Liver (tissue), 9 donors: ENCODE data around the gene FAM89A. TPM values are rescaled to one million over a fixed set of nuclear protein-coding genes. Genes with fewer than 3 reads are reported as not detected.
"Not testable (repeated sequence)": the region's sequence is repeated elsewhere in the genome, so short reads cannot be mapped to it uniquely, and the experiment has no call there.

Experiments used
- DNase-seq: peaks from one replicate; pipeline ENCODE4 v3.0.0-alpha.2; 2017; ENCODE audit warnings: low spot score
- H3K27ac ChIP-seq, 2 donors: one replicate each; pipeline ENCODE4 v1.7.0; 2013; ENCODE audit warnings: inconsistent platforms in 2 of 2, low read length in 2 of 2, control low read depth in 1 of 2, low read depth in 1 of 2, mild to moderate bottlenecking in 1 of 2
- H3K27me3 ChIP-seq, 4 donors: one replicate each; pipeline versions ENCODE4 v1.6.1 to v1.7.0; 2013; ENCODE audit warnings: low read length in 3 of 4, inconsistent platforms in 1 of 4, mild to moderate bottlenecking in 1 of 4, moderate library complexity in 1 of 4; ENCODE audit not compliant: control insufficient read depth in 4 of 4, insufficient read depth in 4 of 4
- H3K36me3 ChIP-seq, 4 donors: one replicate each; pipeline versions ENCODE4 v1.6.1 to v1.7.0; 2013; ENCODE audit warnings: low read length in 3 of 4, mild to moderate bottlenecking in 3 of 4, low read depth in 1 of 4, moderate library complexity in 1 of 4; ENCODE audit not compliant: control insufficient read depth in 4 of 4, insufficient read depth in 3 of 4
- H3K4me1 ChIP-seq, 4 donors: one replicate each; pipeline versions ENCODE4 v1.6.1 to v1.7.0; 2013; ENCODE audit warnings: low read length in 3 of 4, mild to moderate bottlenecking in 3 of 4, moderate library complexity in 1 of 4; ENCODE audit not compliant: control insufficient read depth in 4 of 4, insufficient read depth in 4 of 4
- H3K4me3 ChIP-seq, 3 donors: one replicate each; pipeline versions ENCODE4 v1.6.1 to v1.7.0; 2013; ENCODE audit warnings: low read length in 3 of 3, control low read depth in 1 of 3, low read depth in 1 of 3, mild to moderate bottlenecking in 1 of 3
- H3K9ac ChIP-seq, 2 donors: one replicate each; pipeline ENCODE4 v1.7.0; 2013; ENCODE audit warnings: low read length in 2 of 2, mild to moderate bottlenecking in 2 of 2, moderate library complexity in 2 of 2, control low read depth in 1 of 2, low read depth in 1 of 2
- H3K9me3 ChIP-seq, 4 donors: one replicate each; pipeline versions ENCODE4 v1.6.1 to v1.7.0; 2013; ENCODE audit warnings: low read length in 3 of 4; ENCODE audit not compliant: control insufficient read depth in 4 of 4
- CTCF ChIP-seq: fragments of 150-350 bp; IDR thresholded peaks from 2 replicates; pipeline ENCODE4 v1.5.1; 2017; ENCODE audit warnings: improper control_type of control experiment, low read depth, low read length; ENCODE audit not compliant: missing input control
- EGR1 ChIP-seq, 2 donors: IDR thresholded peaks; 2 replicates each; pipeline ENCODE4 v1.6.1; 2016 to 2018; ENCODE audit warnings: antibody characterized with exemption in 2 of 2, low read depth in 2 of 2
- FOXA1 ChIP-seq: IDR thresholded peaks from 2 replicates; pipeline ENCODE4 v1.6.1; 2016; ENCODE audit warnings: antibody characterized with exemption
- FOXA2 ChIP-seq: IDR thresholded peaks from 2 replicates; pipeline ENCODE4 v1.6.1; 2016; ENCODE audit warnings: antibody characterized with exemption
- HNF4A ChIP-seq, 2 donors: conservative IDR thresholded peaks; 2 replicates each; pipeline ENCODE4 v1.6.1; 2016; ENCODE audit warnings: antibody characterized with exemption in 2 of 2, mild to moderate bottlenecking in 2 of 2
- HNF4G ChIP-seq: IDR thresholded peaks from 2 replicates; pipeline ENCODE4 v1.6.1; 2016; ENCODE audit warnings: antibody characterized with exemption
- JUND ChIP-seq, 2 donors: IDR thresholded peaks; 2 replicates each; pipeline ENCODE4 v1.6.1; 2016; ENCODE audit warnings: antibody characterized with exemption in 2 of 2
- NR2F2 ChIP-seq: IDR thresholded peaks from 2 replicates; pipeline ENCODE4 v1.6.1; 2016; ENCODE audit warnings: antibody characterized with exemption
- RXRA ChIP-seq, 2 donors: IDR thresholded peaks; 2 replicates each; pipeline ENCODE4 v1.6.1; 2017 to 2018; ENCODE audit warnings: antibody characterized with exemption in 2 of 2, mild to moderate bottlenecking in 1 of 2
- SP1 ChIP-seq: IDR thresholded peaks from 2 replicates; pipeline ENCODE4 v1.6.1; 2018; ENCODE audit warnings: antibody characterized with exemption, mild to moderate bottlenecking
- TAF1 ChIP-seq: conservative IDR thresholded peaks from 2 replicates; pipeline ENCODE4 v1.6.1; 2016; ENCODE audit warnings: antibody characterized with exemption, mild to moderate bottlenecking
- YY1 ChIP-seq: IDR thresholded peaks from 2 replicates; pipeline ENCODE4 v1.6.1; 2016; ENCODE audit warnings: antibody characterized with exemption, mild to moderate bottlenecking
- ZBTB33 ChIP-seq: IDR thresholded peaks from 2 replicates; pipeline ENCODE4 v1.6.1; 2016; ENCODE audit warnings: antibody characterized with exemption
- WGBS: extraction: QIAGEN DNeasy Blood & Tissue Kit; methylation state at CpG from one replicate; pipeline ENCODE4 v1.1.7; 2013; 5-methylcytosine and 5-hydroxymethylcytosine counted together
- polyA plus RNA-seq, 2 donors: library from polyadenylated mRNA; stranded (reverse) in 1 of 2; unstranded in 1 of 2; fragments of 200-250 nt in 1 of 2; fragments of >200 nt in 1 of 2; fragmentation: Nextera tagmentation in 1 of 2; extraction: Ambion mirVana in 1 of 2; gene quantifications; one replicate each; pipeline versions ENCODE4 v1.2.1 to v1.2.3, GENCODE V29; 2013 to 2015
- total RNA-seq, 2 donors: library from RNA; depleted of rRNA; stranded (reverse); fragments of >200 nt; gene quantifications; one replicate each; pipeline ENCODE4 v1.2.3, GENCODE V29; 2014
- TF ChIP-seq, protein P1 (sequence below): IDR thresholded peaks from 2 replicates; pipeline ENCODE4 v1.6.1; 2016; ENCODE audit warnings: antibody characterized with exemption, mild to moderate bottlenecking
- TF ChIP-seq, protein P2 (sequence below): IDR thresholded peaks from 2 replicates; pipeline ENCODE4 v1.6.1; 2016; ENCODE audit warnings: antibody characterized with exemption
- TF ChIP-seq, protein P3 (sequence below): IDR thresholded peaks from 2 replicates; pipeline ENCODE4 v1.6.1; 2016; ENCODE audit warnings: antibody characterized with exemption
- donor health status: healthy.
- donor health status: healthy.
- donor health status: healthy.
- donor health status: healthy.
- donor health status: healthy.

Gene FAM89A
- total and polyA plus RNA-seq, 4 donors = 5.3 to 8.8 (median 8.1) TPM

- H3K36me3 ChIP-seq = no peaks in the 10 kb centered on the region
- H3K27ac ChIP-seq = no peak overlapping the region
- H3K9me3 ChIP-seq = no peaks in the 10 kb centered on the region
- no peak for DNase-seq
- no peak overlapping the region for H3K4me3 ChIP-seq
- no peaks in the 10 kb centered on the region for H3K4me1 ChIP-seq
- WGBS = 63% methylated on average over 2 of the region's 2 CpGs
- no peak overlapping the region for H3K9ac ChIP-seq
- no peaks in the 10 kb centered on the region for H3K27me3 ChIP-seq
- TF ChIP-seq ZBTB33 (no peak), SP1 (no peak), FOXA2 (no peak), FOXA1 (no peak)
- TF ChIP-seq, protein P1, sequence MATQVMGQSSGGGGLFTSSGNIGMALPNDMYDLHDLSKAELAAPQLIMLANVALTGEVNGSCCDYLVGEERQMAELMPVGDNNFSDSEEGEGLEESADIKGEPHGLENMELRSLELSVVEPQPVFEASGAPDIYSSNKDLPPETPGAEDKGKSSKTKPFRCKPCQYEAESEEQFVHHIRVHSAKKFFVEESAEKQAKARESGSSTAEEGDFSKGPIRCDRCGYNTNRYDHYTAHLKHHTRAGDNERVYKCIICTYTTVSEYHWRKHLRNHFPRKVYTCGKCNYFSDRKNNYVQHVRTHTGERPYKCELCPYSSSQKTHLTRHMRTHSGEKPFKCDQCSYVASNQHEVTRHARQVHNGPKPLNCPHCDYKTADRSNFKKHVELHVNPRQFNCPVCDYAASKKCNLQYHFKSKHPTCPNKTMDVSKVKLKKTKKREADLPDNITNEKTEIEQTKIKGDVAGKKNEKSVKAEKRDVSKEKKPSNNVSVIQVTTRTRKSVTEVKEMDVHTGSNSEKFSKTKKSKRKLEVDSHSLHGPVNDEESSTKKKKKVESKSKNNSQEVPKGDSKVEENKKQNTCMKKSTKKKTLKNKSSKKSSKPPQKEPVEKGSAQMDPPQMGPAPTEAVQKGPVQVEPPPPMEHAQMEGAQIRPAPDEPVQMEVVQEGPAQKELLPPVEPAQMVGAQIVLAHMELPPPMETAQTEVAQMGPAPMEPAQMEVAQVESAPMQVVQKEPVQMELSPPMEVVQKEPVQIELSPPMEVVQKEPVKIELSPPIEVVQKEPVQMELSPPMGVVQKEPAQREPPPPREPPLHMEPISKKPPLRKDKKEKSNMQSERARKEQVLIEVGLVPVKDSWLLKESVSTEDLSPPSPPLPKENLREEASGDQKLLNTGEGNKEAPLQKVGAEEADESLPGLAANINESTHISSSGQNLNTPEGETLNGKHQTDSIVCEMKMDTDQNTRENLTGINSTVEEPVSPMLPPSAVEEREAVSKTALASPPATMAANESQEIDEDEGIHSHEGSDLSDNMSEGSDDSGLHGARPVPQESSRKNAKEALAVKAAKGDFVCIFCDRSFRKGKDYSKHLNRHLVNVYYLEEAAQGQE = no peak
Measured at GRCh38 chr1:231046730-231047395, 6.8 kb upstream of the FAM89A start.

DNA sequence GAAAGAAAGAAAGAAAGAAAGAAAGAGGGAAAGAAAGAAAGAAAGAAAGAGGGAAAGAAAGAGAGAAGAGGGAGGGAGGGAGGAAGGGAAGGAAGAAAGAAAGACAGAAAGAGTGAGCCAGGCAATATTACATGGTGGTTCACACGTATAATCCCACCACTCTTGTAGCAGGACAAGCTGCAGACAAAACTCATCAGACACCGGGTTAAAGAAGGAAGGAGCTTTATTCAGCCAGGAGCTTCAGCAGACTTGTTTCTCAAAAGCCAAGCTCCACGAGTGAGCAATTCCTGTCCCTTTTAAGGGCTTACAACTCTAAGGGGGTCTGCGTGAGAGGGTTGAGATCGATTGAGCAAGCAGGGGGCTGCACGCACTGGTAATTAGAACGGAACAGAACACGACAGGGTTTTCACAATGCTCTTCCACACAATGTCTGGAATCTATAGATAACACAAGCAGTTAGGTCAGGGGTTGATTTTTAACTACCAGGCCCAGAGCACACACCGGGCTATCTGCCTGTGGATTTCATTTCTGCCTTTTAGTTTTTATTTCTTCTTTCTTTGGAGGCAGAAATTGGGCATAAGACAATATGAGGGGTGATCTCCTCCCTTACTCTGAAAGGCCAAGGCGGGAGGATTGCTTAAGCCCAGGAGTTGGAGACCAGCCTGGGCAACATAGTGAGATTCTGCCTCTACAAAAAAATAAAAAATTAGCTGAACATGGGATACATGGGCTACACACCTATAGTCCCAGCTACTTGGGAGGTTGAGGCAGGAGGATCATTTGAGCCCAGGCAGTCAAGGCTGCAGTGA lies 6.1 kb upstream of the FAM89A start:
- 87% methylated on average over 10 of the region's 10 CpGs for WGBS

DNA sequence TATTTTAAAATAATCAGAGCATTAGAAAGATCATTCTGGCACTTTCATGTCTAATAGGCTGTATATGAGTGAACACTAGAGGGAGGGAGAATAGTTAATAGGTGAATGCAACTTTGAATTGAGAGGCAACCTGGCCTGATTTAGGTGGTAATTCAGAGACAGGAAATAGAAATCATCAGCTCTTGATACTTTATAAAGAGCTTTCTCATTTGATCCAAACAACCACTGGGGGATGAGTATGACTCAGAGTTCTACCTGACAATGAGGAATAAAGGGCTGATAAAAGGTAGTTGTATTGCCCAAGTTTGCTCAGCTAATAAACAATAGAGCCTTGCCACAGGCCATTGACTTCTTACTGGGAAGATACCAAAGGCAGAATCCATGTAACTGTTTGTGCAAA lies 5.2 kb upstream of the FAM89A start:
- Histone ChIP-seq H3K4me3 (no peak overlapping the region), H3K9ac (no peak overlapping the region), H3K4me1 (peaks cover 2 to 7% (median 4%) of the 10 kb centered on the region in 4 donors), H3K27ac (no peak overlapping the region), H3K9me3 (no peaks in the 10 kb centered on the region), H3K36me3 (no peaks in the 10 kb centered on the region), H3K27me3 (no peaks in the 10 kb centered on the region)
- no peak for DNase-seq
- TF ChIP-seq TAF1 (no peak), ZBTB33 (no peak), YY1 (no peak), HNF4A (conservative IDR thresholded peaks at IDR 0.05) (no peak), RXRA (IDR thresholded peaks at IDR 0.05) (no peak), JUND (IDR thresholded peaks at IDR 0.05) (no peak), FOXA2 (no peak), NR2F2 (no peak), HNF4G (no peak), EGR1 (IDR thresholded peaks at IDR 0.05; ENCODE audit: low read depth in 2 of 2) (no peak), CTCF (no peak)
- TF ChIP-seq, protein P2, sequence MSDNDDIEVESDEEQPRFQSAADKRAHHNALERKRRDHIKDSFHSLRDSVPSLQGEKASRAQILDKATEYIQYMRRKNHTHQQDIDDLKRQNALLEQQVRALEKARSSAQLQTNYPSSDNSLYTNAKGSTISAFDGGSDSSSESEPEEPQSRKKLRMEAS = no peak
- TF ChIP-seq, protein P3, sequence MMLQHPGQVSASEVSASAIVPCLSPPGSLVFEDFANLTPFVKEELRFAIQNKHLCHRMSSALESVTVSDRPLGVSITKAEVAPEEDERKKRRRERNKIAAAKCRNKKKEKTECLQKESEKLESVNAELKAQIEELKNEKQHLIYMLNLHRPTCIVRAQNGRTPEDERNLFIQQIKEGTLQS = no peak

More for the DNA sequence above, 6.1 kb upstream of the FAM89A start:
- not testable (repeated sequence) for H3K27me3 ChIP-seq, H3K9ac ChIP-seq, H3K9me3 ChIP-seq, H3K4me1 ChIP-seq, H3K36me3 ChIP-seq, DNase-seq, H3K27ac ChIP-seq, H3K4me3 ChIP-seq
